SK-N-SH (cell line): ENCODE results near the gene TMEM218. TPM values are rescaled to one million over a fixed set of nuclear protein-coding genes. Genes with fewer than 3 reads are reported as not detected.

ENCODE experiments used
- CTCF ChIA-PET: fragments of 300-600, 350-600 bp; formaldehyde crosslinking; extraction: SDS; loops from one replicate; lab custom pipeline; 2021; lab: Yijun Ruan, JAX
- POLR2A ChIA-PET: fragments of 350-600 bp; sonication (Branson Sonifier 250); formaldehyde crosslinking; extraction: SDS; loops from one replicate; lab custom pipeline; 2020; ENCODE audit warnings: antibody characterized with exemption, inconsistent platforms; lab: Yijun Ruan, JAX
- DNase-seq: peaks from one replicate; pipeline ENCODE4 v3.0.0; 2012
- H2AFZ ChIP-seq: fragments of 200-600 bp; sonication (generic); 2 replicates; pipeline ENCODE4 v1.8.1; 2016; ENCODE audit warnings: antibody characterized with exemption, mild to moderate bottlenecking, low read depth
- H3F3A ChIP-seq: fragments of 200-600 bp; sonication (generic); replicated peaks from 2 replicates; pipeline ENCODE3; 2016; ENCODE audit warnings: antibody characterized with exemption, mild to moderate bottlenecking; ENCODE audit not compliant: insufficient read depth
- H3K27ac ChIP-seq, 2 experiments: fragments of 200-500 bp in 1 of 2; fragments of 200-600 bp in 1 of 2; sonication (Bioruptor generic) in 1 of 2; sonication (generic), shearing (Covaris generic) in 1 of 2; 2 replicates each; pipeline versions ENCODE4 v1.5.1 to v1.6.1; 2014 to 2016; ENCODE audit warnings: low read depth in 2 of 2, inconsistent platforms in 1 of 2, low read length in 1 of 2, mild to moderate bottlenecking in 1 of 2, mixed read lengths in 1 of 2
- H3K27me3 ChIP-seq: fragments of 200-600 bp; sonication (generic), shearing (Covaris generic); 2 replicates; pipeline ENCODE4 v1.6.1; 2016; ENCODE audit warnings: mixed run types; ENCODE audit not compliant: insufficient read depth
- H3K36me3 ChIP-seq, 2 experiments: fragments of 200-500 bp in 1 of 2; fragments of 200-600 bp in 1 of 2; sonication (Bioruptor generic) in 1 of 2; sonication (generic) in 1 of 2; replicated peaks in 1 of 2; 2 replicates each; pipeline versions ENCODE3 to v1.5.1; 2014 to 2016; ENCODE audit warnings: low read length in 1 of 2, mild to moderate bottlenecking in 1 of 2; ENCODE audit not compliant: insufficient read depth in 2 of 2, control insufficient read depth in 1 of 2
- H3K4me1 ChIP-seq, 2 experiments: fragments of 200-500 bp in 1 of 2; fragments of 200-600 bp in 1 of 2; sonication (Bioruptor generic) in 1 of 2; sonication (generic), shearing (Covaris generic) in 1 of 2; 2 replicates each; pipeline versions ENCODE4 v1.5.1 to v1.6.1; 2014 to 2016; ENCODE audit warnings: low read depth in 1 of 2, low read length in 1 of 2, mixed run types in 1 of 2; ENCODE audit not compliant: insufficient read depth in 2 of 2, control insufficient read depth in 1 of 2
- H3K4me2 ChIP-seq: fragments of 200-600 bp; sonication (generic), shearing (Covaris generic); 2 replicates; pipeline ENCODE4 v1.6.1; 2017; ENCODE audit warnings: mixed run types
- H3K4me3 ChIP-seq, 2 experiments: fragments of 200-500 bp in 1 of 2; fragments of 200-600 bp in 1 of 2; sonication (Bioruptor generic) in 1 of 2; sonication (generic), shearing (Covaris generic) in 1 of 2; 2 replicates each; pipeline versions ENCODE4 v1.5.1 to v1.8.1; 2014 to 2016; ENCODE audit warnings: low read depth in 2 of 2, inconsistent platforms in 1 of 2, low read length in 1 of 2, mild to moderate bottlenecking in 1 of 2, mixed read lengths in 1 of 2, moderate library complexity in 1 of 2
- H3K79me2 ChIP-seq: fragments of 200-600 bp; sonication (generic); 2 replicates; pipeline ENCODE4 v1.8.1; 2017; ENCODE audit warnings: mild to moderate bottlenecking; ENCODE audit not compliant: insufficient read depth
- H3K9ac ChIP-seq: fragments of 200-600 bp; sonication (generic); 2 replicates; pipeline ENCODE4 v1.6.1; 2017; ENCODE audit warnings: mixed run types
- H3K9me2 ChIP-seq: fragments of 200-600 bp; sonication (generic); 2 replicates; pipeline ENCODE4 v1.6.1; 2017; ENCODE audit warnings: mixed run types
- H3K9me3 ChIP-seq: fragments of 200-600 bp; sonication (generic); 2 replicates; pipeline ENCODE4 v1.6.1; 2017; ENCODE audit warnings: mixed run types, mild to moderate bottlenecking, moderate library complexity
- H4K20me1 ChIP-seq: fragments of 200-600 bp; sonication (generic); 2 replicates; pipeline ENCODE4 v1.6.1; 2017; ENCODE audit warnings: mild to moderate bottlenecking, mixed run types; ENCODE audit not compliant: insufficient read depth
- CHD2 ChIP-seq: fragments of 150-350 bp; IDR thresholded peaks from 2 replicates; pipeline ENCODE4 v1.6.1; 2018; ENCODE audit warnings: low read length; ENCODE audit not compliant: partially characterized antibody
- FOSL2 ChIP-seq: IDR thresholded peaks from 2 replicates; pipeline ENCODE4 v1.4.0; 2012; ENCODE audit warnings: low read depth, mild to moderate bottlenecking, moderate library complexity, borderline replicate concordance
- FOXM1 ChIP-seq: IDR thresholded peaks from 2 replicates; pipeline ENCODE4 v1.4.0; 2012; ENCODE audit warnings: low read depth, mild to moderate bottlenecking
- GATA2 ChIP-seq: sonication (generic); formaldehyde crosslinking; IDR thresholded peaks from 2 replicates; pipeline ENCODE4 v1.5.0; 2020; ENCODE audit warnings: mild to moderate bottlenecking, missing genetic modification reagents
- MEF2A ChIP-seq: IDR thresholded peaks from 2 replicates; pipeline ENCODE4 v1.4.0; 2012; ENCODE audit warnings: low read depth, borderline replicate concordance
- POLR2AphosphoS5 ChIP-seq: IDR thresholded peaks from 2 replicates; pipeline ENCODE4 v1.6.1; 2012; ENCODE audit warnings: low read depth, low read length
- RAD21 ChIP-seq: IDR thresholded peaks from 2 replicates; pipeline ENCODE4 v1.6.1; 2012; ENCODE audit warnings: mild to moderate bottlenecking, low read length
- RCOR1 ChIP-seq: fragments of 150-350 bp; IDR thresholded peaks from 2 replicates; pipeline ENCODE4 v1.6.1; 2017; ENCODE audit warnings: antibody characterized with exemption, low read length
- RFX5 ChIP-seq: IDR thresholded peaks from 2 replicates; pipeline ENCODE4 v1.6.1; 2012; ENCODE audit warnings: mild to moderate bottlenecking, improper control_type of control experiment, low read length
- RXRA ChIP-seq: IDR thresholded peaks from 2 replicates; pipeline ENCODE4 v1.4.0; 2012; ENCODE audit warnings: low read depth, mild to moderate bottlenecking, borderline replicate concordance
- SIN3A ChIP-seq: IDR thresholded peaks from 2 replicates; pipeline ENCODE4 v1.6.1; 2012; ENCODE audit warnings: low read depth, mild to moderate bottlenecking, low read length, moderate library complexity, borderline replicate concordance
- SMC3 ChIP-seq: IDR thresholded peaks from 2 replicates; pipeline ENCODE4 v1.6.1; 2012; ENCODE audit warnings: low read depth, low read length, improper control_type of control experiment
- TAF1 ChIP-seq: IDR thresholded peaks from 2 replicates; pipeline ENCODE4 v1.6.1; 2012; ENCODE audit warnings: low read depth, mild to moderate bottlenecking, low read length, moderate library complexity, borderline replicate concordance
- YY1 ChIP-seq: IDR thresholded peaks from 2 replicates; pipeline ENCODE4 v1.4.0; 2012; ENCODE audit warnings: low read depth, mild to moderate bottlenecking
- whole genome bisulfite sequencing: methylation state at CpG from one replicate; pipeline ENCODE4 v1.1.6; 2017; ENCODE audit warnings: low lambda C conversion rate; 5-methylcytosine and 5-hydroxymethylcytosine counted together
- polyA plus RNA-seq, 3 experiments: library from polyadenylated mRNA; depleted of rRNA; stranded (reverse); fragments of >200 nt; gene quantifications; 2 replicates each; pipeline ENCODE4 v1.2.3, GENCODE V29; 2012
- TF ChIP-seq, protein P1 (sequence below): IDR thresholded peaks from 2 replicates; pipeline ENCODE4; 2012
- TF ChIP-seq, protein P2 (sequence below): fragments of 200-600 bp; sonication (generic); IDR thresholded peaks from 2 replicates; pipeline ENCODE4 v1.6.1; 2017; ENCODE audit warnings: antibody characterized with exemption, mild to moderate bottlenecking, moderate library complexity

TMEM218 gene
- polyA plus RNA-seq, 1 of the 3 experiments (the other 2 are of a cell fraction), result 36.2 TPM

DNA sequence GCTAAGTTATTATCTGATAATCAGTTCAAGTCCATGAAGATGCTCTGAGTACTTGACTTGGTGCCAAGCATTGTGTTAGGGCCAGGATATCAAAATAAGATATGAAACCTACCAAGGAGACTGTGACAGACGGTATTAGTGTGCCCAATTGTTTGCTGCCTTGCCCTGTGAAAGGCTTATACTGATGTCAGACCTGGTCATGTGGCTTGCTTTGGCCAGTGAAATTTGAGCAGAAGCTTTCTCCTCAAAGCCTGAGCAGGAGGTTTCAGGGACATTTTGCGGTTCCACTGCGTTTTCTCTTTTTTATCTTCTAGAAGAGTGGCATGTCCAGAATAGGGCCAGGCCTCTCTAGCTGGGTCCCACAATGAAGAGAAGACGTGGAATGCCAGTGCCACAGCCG, 37.3 kb upstream of the TMEM218 start:
- no peaks in the 10 kb centered on the region for H3K79me2 ChIP-seq
- no peaks in the 10 kb centered on the region for H4K20me1 ChIP-seq
- no peaks in the 10 kb centered on the region for H3K9me2 ChIP-seq
- no peak overlapping the region for H2AFZ ChIP-seq
- 0 out of 2 replicates have a peak, but pooled peaks cover 11% of the 10 kb centered on the region for H3K27me3 ChIP-seq
- TF ChIP-seq GATA2 (CRISPR knock-in tag), result no peak
- TF ChIP-seq SIN3A, result no peak
- TF ChIP-seq RFX5, result no peak
- TF ChIP-seq, protein P1, sequence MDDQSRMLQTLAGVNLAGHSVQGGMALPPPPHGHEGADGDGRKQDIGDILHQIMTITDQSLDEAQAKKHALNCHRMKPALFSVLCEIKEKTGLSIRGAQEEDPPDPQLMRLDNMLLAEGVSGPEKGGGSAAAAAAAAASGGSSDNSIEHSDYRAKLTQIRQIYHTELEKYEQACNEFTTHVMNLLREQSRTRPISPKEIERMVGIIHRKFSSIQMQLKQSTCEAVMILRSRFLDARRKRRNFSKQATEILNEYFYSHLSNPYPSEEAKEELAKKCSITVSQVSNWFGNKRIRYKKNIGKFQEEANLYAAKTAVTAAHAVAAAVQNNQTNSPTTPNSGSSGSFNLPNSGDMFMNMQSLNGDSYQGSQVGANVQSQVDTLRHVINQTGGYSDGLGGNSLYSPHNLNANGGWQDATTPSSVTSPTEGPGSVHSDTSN, result no peak
- no peak for TF ChIP-seq YY1
- TF ChIP-seq, all 33 proteins: peak for 0
- H3K4me3 ChIP-seq, result no peak overlapping the region
- H3F3A ChIP-seq, result no peaks in the 10 kb centered on the region
- no peaks in the 10 kb centered on the region for H3K9me3 ChIP-seq
- H3K36me3 ChIP-seq, result no peaks in the 10 kb centered on the region
- no peak overlapping the region for H3K9ac ChIP-seq
- DNase-seq, result no peak
- no peak overlapping the region for H3K4me2 ChIP-seq
- WGBS, result 70% methylated on average over 5 of the region's 5 CpGs
- POLR2A ChIA-PET, result no interaction called here
- CTCF ChIA-PET, result interaction anchor here (1.5 to 1.8 kb wide), 4 partner anchors 8 to 256 kb away, joined by 4 to 8 read pairs (median 6); no protein-coding TSS in a partner anchor
- H3K27ac ChIP-seq, result no peak overlapping the region
- no peaks in the 10 kb centered on the region for H3K4me1 ChIP-seq

DNA sequence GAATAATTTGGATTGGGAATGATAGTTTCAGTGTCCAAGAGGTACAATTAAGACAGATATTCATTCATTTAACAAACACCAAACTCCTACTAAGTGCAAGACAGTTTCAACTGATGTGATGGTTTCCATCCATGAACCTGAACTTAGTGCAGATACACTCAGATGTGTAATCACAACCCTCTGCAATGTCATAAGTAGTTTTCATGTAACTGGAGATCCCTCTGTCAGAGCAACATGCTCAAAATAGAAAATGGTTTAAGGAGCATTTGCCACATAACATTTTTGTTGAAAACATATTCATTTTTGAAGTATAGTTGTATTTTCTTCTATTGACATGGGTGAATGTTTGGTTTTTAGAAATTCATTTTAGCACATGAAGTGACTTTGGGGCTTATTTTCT, 36.6 kb upstream of the TMEM218 start:
- DNase-seq, result no peak
- ChIA-PET POLR2A (no interaction called here), CTCF (interaction anchor here (0.7 to 1.7 kb wide), 3 partner anchors 9 to 243 kb away, joined by 3 to 5 read pairs (median 4); no protein-coding TSS in a partner anchor)
- Histone ChIP-seq H3K27ac (no peak overlapping the region), H3K4me1 (no peaks in the 10 kb centered on the region), H3K79me2 (no peaks in the 10 kb centered on the region), H3K27me3 (0 out of 2 replicates have a peak, but pooled peaks cover 11% of the 10 kb centered on the region), H3F3A (no peaks in the 10 kb centered on the region), H3K4me3 (no peak overlapping the region), H3K36me3 (no peaks in the 10 kb centered on the region), H3K4me2 (no peak overlapping the region), H3K9me2 (no peaks in the 10 kb centered on the region), H3K9me3 (no peaks in the 10 kb centered on the region), H2AFZ (no peak overlapping the region), H3K9ac (no peak overlapping the region), H4K20me1 (no peaks in the 10 kb centered on the region)
- TF ChIP-seq FOSL2 (no peak), MEF2A (no peak), FOXM1 (no peak), TAF1 (no peak), CHD2 (no peak), RXRA (no peak), RCOR1 (no peak), YY1 (no peak), RAD21 (no peak), SMC3 (no peak), POLR2AphosphoS5 (no peak)
- TF ChIP-seq, protein P2, sequence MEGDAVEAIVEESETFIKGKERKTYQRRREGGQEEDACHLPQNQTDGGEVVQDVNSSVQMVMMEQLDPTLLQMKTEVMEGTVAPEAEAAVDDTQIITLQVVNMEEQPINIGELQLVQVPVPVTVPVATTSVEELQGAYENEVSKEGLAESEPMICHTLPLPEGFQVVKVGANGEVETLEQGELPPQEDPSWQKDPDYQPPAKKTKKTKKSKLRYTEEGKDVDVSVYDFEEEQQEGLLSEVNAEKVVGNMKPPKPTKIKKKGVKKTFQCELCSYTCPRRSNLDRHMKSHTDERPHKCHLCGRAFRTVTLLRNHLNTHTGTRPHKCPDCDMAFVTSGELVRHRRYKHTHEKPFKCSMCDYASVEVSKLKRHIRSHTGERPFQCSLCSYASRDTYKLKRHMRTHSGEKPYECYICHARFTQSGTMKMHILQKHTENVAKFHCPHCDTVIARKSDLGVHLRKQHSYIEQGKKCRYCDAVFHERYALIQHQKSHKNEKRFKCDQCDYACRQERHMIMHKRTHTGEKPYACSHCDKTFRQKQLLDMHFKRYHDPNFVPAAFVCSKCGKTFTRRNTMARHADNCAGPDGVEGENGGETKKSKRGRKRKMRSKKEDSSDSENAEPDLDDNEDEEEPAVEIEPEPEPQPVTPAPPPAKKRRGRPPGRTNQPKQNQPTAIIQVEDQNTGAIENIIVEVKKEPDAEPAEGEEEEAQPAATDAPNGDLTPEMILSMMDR, result no peak
